Naive B cell (primary cell): Measurements from ENCODE around the gene NEDD9. TPM values are rescaled to one million over a fixed set of nuclear protein-coding genes. Genes with fewer than 3 reads are reported as not detected.

ENCODE experiments used
- ATAC-seq, 2 donors: fragments of 150-1000 bp; cut with Tn5 transposase; 2 replicates each; pipeline ENCODE4 v1.10.0; 2021; ENCODE audit warnings: low read depth in 2 of 2, mild to moderate bottlenecking in 2 of 2, moderate library complexity in 2 of 2
- DNase-seq: peaks from one replicate; pipeline ENCODE4 v3.0.0; 2022
- H3K27ac Mint-ChIP-seq, 6 donors: one replicate each; pipeline ENCODE4 v1.8.0; 2020 to 2022; ENCODE audit warnings: mild to moderate bottlenecking in 6 of 6, mixed read lengths in 6 of 6, moderate library complexity in 5 of 6, inconsistent platforms in 2 of 6
- H3K27me3 Mint-ChIP-seq, 3 donors: one replicate each; pipeline ENCODE4 v1.8.0; 2021 to 2022; ENCODE audit warnings: mixed read lengths in 3 of 3, mild to moderate bottlenecking in 1 of 3
- H3K36me3 Mint-ChIP-seq, 2 donors: one replicate each; pipeline ENCODE4 v1.8.0; 2020 to 2022; ENCODE audit warnings: mixed read lengths in 2 of 2, inconsistent platforms in 1 of 2, mild to moderate bottlenecking in 1 of 2
- H3K4me1 Mint-ChIP-seq, 3 donors: one replicate each; pipeline ENCODE4 v1.8.0; 2020 to 2022; ENCODE audit warnings: mixed read lengths in 3 of 3, inconsistent platforms in 1 of 3, mild to moderate bottlenecking in 1 of 3, moderate library complexity in 1 of 3
- H3K4me3 Mint-ChIP-seq, 8 donors: one replicate each; pipeline ENCODE4 v1.8.0; 2020 to 2022; ENCODE audit warnings: mild to moderate bottlenecking in 8 of 8, mixed read lengths in 8 of 8, moderate library complexity in 8 of 8, inconsistent platforms in 2 of 8
- H3K9me3 Mint-ChIP-seq, 7 donors: one replicate each; pipeline ENCODE4 v1.8.0; 2020 to 2022; ENCODE audit warnings: mixed read lengths in 7 of 7, mild to moderate bottlenecking in 5 of 7, inconsistent platforms in 2 of 7, moderate library complexity in 1 of 7
- polyA plus RNA-seq, 6 donors: library from polyadenylated mRNA; unstranded; fragments of 300-500 nt; fragmentation: Illumina TruSeq; gene quantifications; one replicate each; pipeline ENCODE4 v1.2.3, GENCODE V29; 2021; ENCODE audit warnings: low read depth in 6 of 6

NEDD9 gene
- polyA plus RNA-seq, 6 donors from 2014 or later: 42.0 to 80.5 (median 48.1) TPM

- H3K4me1 Mint-ChIP-seq: peaks cover 18 to 33% (median 25%) of the 10 kb centered on the region in 3 donors
- peaks cover 58 to 61% of the 10 kb centered on the region in 2 donors for H3K36me3 Mint-ChIP-seq
- DNase-seq (no peak), ATAC-seq (no peak)
- peaks cover 0 to 7% (median 0%) of the 10 kb centered on the region in 7 donors for H3K9me3 Mint-ChIP-seq
- H3K27ac Mint-ChIP-seq: peak overlapping the region in 4 of 6 donors; percentile 8 to 81 (median 30)
- H3K27me3 Mint-ChIP-seq: no peaks in the 10 kb centered on the region
- no peak overlapping the region for H3K4me3 Mint-ChIP-seq
These were observed 19.3 kb upstream of the NEDD9 start for GRCh38 chr6:11251553-11252360.

- DNase-seq: no peak
- Mint-ChIP-seq H3K27ac (peak overlapping the region in 2 of 6 donors; percentile 37 to 45), H3K27me3 (no peaks in the 10 kb centered on the region)
These were observed 17.6 kb upstream of the NEDD9 start for GRCh38 chr6:11250108-11250507.

GRCh38 chr6:11248974-11249761 is 16.7 kb upstream of the NEDD9 start:
- Mint-ChIP-seq H3K27me3 (no peaks in the 10 kb centered on the region), H3K27ac (peak overlapping the region in 2 of 6 donors; percentile 35 to 38), H3K36me3 (peaks cover 53 to 69% of the 10 kb centered on the region in 2 donors), H3K9me3 (peaks cover 0 to 7% (median 0%) of the 10 kb centered on the region in 7 donors), H3K4me1 (peaks cover 19 to 34% (median 27%) of the 10 kb centered on the region in 3 donors), H3K4me3 (no peak overlapping the region)
- DNase-seq: no peak
- no peak for ATAC-seq

More at GRCh38 chr6:11250108-11250507, 17.6 kb upstream of the NEDD9 start:
- Mint-ChIP-seq H3K36me3 (peaks cover 54 to 62% of the 10 kb centered on the region in 2 donors), H3K4me1 (peaks cover 15 to 27% (median 22%) of the 10 kb centered on the region in 3 donors), H3K4me3 (no peak overlapping the region), H3K9me3 (peaks cover 0 to 7% (median 0%) of the 10 kb centered on the region in 7 donors)
- ATAC-seq: no peak

- Mint-ChIP-seq H3K27ac (peak overlapping the region in 2 of 6 donors; percentile 5 to 52), H3K9me3 (peaks cover 0 to 7% (median 0%) of the 10 kb centered on the region in 7 donors), H3K27me3 (no peaks in the 10 kb centered on the region), H3K4me3 (no peak overlapping the region), H3K4me1 (peaks cover 30 to 42% (median 36%) of the 10 kb centered on the region in 3 donors), H3K36me3 (peaks cover 68 to 69% of the 10 kb centered on the region in 2 donors)
- DNase-seq: no peak
- ATAC-seq: no peak
These were observed 14.3 kb upstream of the NEDD9 start for GRCh38 chr6:11246722-11247121.

- peaks cover 57 to 62% of the 10 kb centered on the region in 2 donors for H3K36me3 Mint-ChIP-seq
- DNase-seq (no peak), ATAC-seq (no peak)
- no peaks in the 10 kb centered on the region for H3K27me3 Mint-ChIP-seq
- peaks cover 30 to 46% (median 36%) of the 10 kb centered on the region in 3 donors for H3K4me1 Mint-ChIP-seq
- H3K4me3 Mint-ChIP-seq: no peak overlapping the region
- H3K27ac Mint-ChIP-seq: peak overlapping the region in 2 of 6 donors; percentile 1 to 48
- peaks cover 0 to 7% (median 0%) of the 10 kb centered on the region in 7 donors for H3K9me3 Mint-ChIP-seq
These were observed 13.2 kb upstream of the NEDD9 start for GRCh38 chr6:11245381-11246256.

GRCh38 chr6:11244387-11245126 is 12.1 kb upstream of the NEDD9 start:
- peak; percentile 27 to 58 for ATAC-seq

GRCh38 chr6:11243861-11244260 is 11.4 kb upstream of the NEDD9 start:
- H3K4me3 Mint-ChIP-seq: no peak overlapping the region
- peaks cover 42 to 46% of the 10 kb centered on the region in 2 donors for H3K36me3 Mint-ChIP-seq

More at GRCh38 chr6:11244387-11245126, 12.1 kb upstream of the NEDD9 start:
- no peak for DNase-seq
- Mint-ChIP-seq H3K27me3 (no peaks in the 10 kb centered on the region), H3K36me3 (peaks cover 48 to 53% of the 10 kb centered on the region in 2 donors), H3K4me1 (peaks cover 30 to 49% (median 36%) of the 10 kb centered on the region in 3 donors), H3K9me3 (peaks cover 0 to 3% (median 0%) of the 10 kb centered on the region in 7 donors), H3K4me3 (no peak overlapping the region), H3K27ac (peak overlapping the region in 5 of 6 donors; percentile 1 to 63 (median 27))

GRCh38 chr6:11242711-11243110 is 10.2 kb upstream of the NEDD9 start:
- Mint-ChIP-seq H3K9me3 (no peaks in the 10 kb centered on the region), H3K36me3 (peaks cover 43 to 48% of the 10 kb centered on the region in 2 donors), H3K27ac (peak overlapping the region in 3 of 6 donors; percentile 27 to 45 (median 42)), H3K4me1 (peaks cover 30 to 50% (median 36%) of the 10 kb centered on the region in 3 donors), H3K27me3 (no peaks in the 10 kb centered on the region), H3K4me3 (no peak overlapping the region)
- DNase-seq (no peak), ATAC-seq (no peak)

More at GRCh38 chr6:11243861-11244260, 11.4 kb upstream of the NEDD9 start:
- Mint-ChIP-seq H3K4me1 (peaks cover 29 to 48% (median 36%) of the 10 kb centered on the region in 3 donors), H3K9me3 (no peaks in the 10 kb centered on the region), H3K27me3 (no peaks in the 10 kb centered on the region), H3K27ac (peak overlapping the region in 3 of 6 donors; percentile 8 to 27 (median 18))
- ATAC-seq (no peak), DNase-seq (no peak)

- DNase-seq (no peak), ATAC-seq (no peak)
- H3K4me3 Mint-ChIP-seq: no peak overlapping the region
- peaks cover 27 to 51% (median 33%) of the 10 kb centered on the region in 3 donors for H3K4me1 Mint-ChIP-seq
- peak overlapping the region in 2 of 6 donors; percentile 16 to 27 for H3K27ac Mint-ChIP-seq
- no peaks in the 10 kb centered on the region for H3K27me3 Mint-ChIP-seq
- no peaks in the 10 kb centered on the region for H3K9me3 Mint-ChIP-seq
- peaks cover 33 to 45% of the 10 kb centered on the region in 2 donors for H3K36me3 Mint-ChIP-seq
These were observed 9.3 kb upstream of the NEDD9 start for GRCh38 chr6:11241793-11242201.

GRCh38 chr6:11241154-11241792 is 8.8 kb upstream of the NEDD9 start:
- Mint-ChIP-seq H3K36me3 (peaks cover 31 to 40% of the 10 kb centered on the region in 2 donors), H3K9me3 (no peaks in the 10 kb centered on the region)

GRCh38 chr6:11237956-11238355 is 5.5 kb upstream of the NEDD9 start:
- Mint-ChIP-seq H3K27ac (peak overlapping the region in 4 of 6 donors; percentile 12 to 83 (median 44)), H3K4me1 (peaks cover 37 to 60% (median 40%) of the 10 kb centered on the region in 3 donors), H3K4me3 (no peak overlapping the region), H3K36me3 (peaks cover 15 to 20% of the 10 kb centered on the region in 2 donors), H3K9me3 (no peaks in the 10 kb centered on the region), H3K27me3 (no peaks in the 10 kb centered on the region)
- ATAC-seq (no peak), DNase-seq (no peak)

More at GRCh38 chr6:11241154-11241792, 8.8 kb upstream of the NEDD9 start:
- no peak overlapping the region for H3K4me3 Mint-ChIP-seq
- H3K27ac Mint-ChIP-seq: peak overlapping the region in 1 of 6 donors; percentile 57
- DNase-seq (no peak), ATAC-seq (no peak)
- H3K4me1 Mint-ChIP-seq: peaks cover 31 to 55% (median 38%) of the 10 kb centered on the region in 3 donors
- H3K27me3 Mint-ChIP-seq: no peaks in the 10 kb centered on the region
